ENCODE results near the gene CYTH2. TPM values are rescaled to one million over a fixed set of nuclear protein-coding genes. Genes with fewer than 3 reads are reported as not detected.

Gene CYTH2
- total RNA-seq, 2 donors from 2014 or later: 50.6 to 79.4 TPM

- H3K4me3 ChIP-seq: no peak overlapping the region
- no peak overlapping the region for H3K27ac ChIP-seq
- DNase-seq (ENCODE audit: low spot score) (no peak), ATAC-seq (ENCODE audit: insufficient number of reproducible peaks, low FRiP score, low read depth) (no peak)
- peaks cover 30% of the 10 kb centered on the region for H3K9me3 ChIP-seq
- no peaks in the 10 kb centered on the region for H3K27me3 ChIP-seq (replicated peaks; ENCODE audit: insufficient read depth)
- no peaks in the 10 kb centered on the region for H3K36me3 ChIP-seq
- H3K4me1 ChIP-seq (ENCODE audit: control insufficient read depth in 1 of 2, low read depth in 2 of 2): no peaks in the 10 kb centered on the region
- no peak for TF ChIP-seq CTCF (IDR thresholded peaks at IDR 0.05)
Observed at GRCh38 chr19:48529156-48529555, 60.0 kb downstream of the CYTH2 start.

- H3K4me3 ChIP-seq: no peak overlapping the region
- no peak for TF ChIP-seq CTCF (IDR thresholded peaks at IDR 0.05)
- H3K36me3 ChIP-seq: no peaks in the 10 kb centered on the region
Observed at GRCh38 chr19:48530066-48530720, 61.0 kb downstream of the CYTH2 start.

GRCh38 chr19:48530770-48531169, 61.6 kb downstream of the CYTH2 start:
- no peak for ATAC-seq (ENCODE audit: insufficient number of reproducible peaks, low FRiP score, low read depth)
- Histone ChIP-seq H3K36me3 (no peaks in the 10 kb centered on the region), H3K9me3 (peaks cover 28% of the 10 kb centered on the region), H3K27me3 (replicated peaks; ENCODE audit: insufficient read depth) (no peaks in the 10 kb centered on the region), H3K27ac (no peak overlapping the region), H3K4me1 (ENCODE audit: control insufficient read depth in 1 of 2, low read depth in 2 of 2) (no peaks in the 10 kb centered on the region), H3K4me3 (no peak overlapping the region)
- TF ChIP-seq CTCF (IDR thresholded peaks at IDR 0.05): no peak
- no peak for DNase-seq (ENCODE audit: low spot score)

More at GRCh38 chr19:48530066-48530720, 61.0 kb downstream of the CYTH2 start:
- H3K27me3 ChIP-seq (replicated peaks; ENCODE audit: insufficient read depth): no peaks in the 10 kb centered on the region
- no peak overlapping the region for H3K27ac ChIP-seq
- H3K4me1 ChIP-seq (ENCODE audit: control insufficient read depth in 1 of 2, low read depth in 2 of 2): no peaks in the 10 kb centered on the region
- DNase-seq (ENCODE audit: low spot score) (no peak), ATAC-seq (ENCODE audit: insufficient number of reproducible peaks, low FRiP score, low read depth) (no peak)
- peaks cover 28% of the 10 kb centered on the region for H3K9me3 ChIP-seq

Other genes with a start within 250 kb of the CYTH2 start
- 10 to 100 TPM; 40.8 to 50.9 TPM for gene CARD8, start 213.5 kb upstream of the CYTH2 start, total RNA-seq
- under 1 TPM in 1 of 2 donors, not detected in 1; 0.27 TPM for gene ZNF114, start 199.3 kb upstream of the CYTH2 start, total RNA-seq
- 10 to 100 TPM; 61.7 to 95.7 TPM for gene EMP3, start 143.8 kb upstream of the CYTH2 start, total RNA-seq
- gene TMEM143, start 105.4 kb upstream of the CYTH2 start, total RNA-seq: 10 to 100 TPM in 1 of 2 donors, 1 to 10 TPM in 1; 6.3 to 18.4 TPM
- not detected for gene SYNGR4, start 105.0 kb upstream of the CYTH2 start, total RNA-seq
- gene KDELR1, start 77.8 kb upstream of the CYTH2 start, total RNA-seq: 10 to 100 TPM; 65.6 to 79.9 TPM
- under 1 TPM in 1 of 2 donors, not detected in 1; 0.68 TPM for gene GRIN2D, start 75.7 kb upstream of the CYTH2 start, total RNA-seq
- gene GRWD1, start 23.4 kb upstream of the CYTH2 start, total RNA-seq: 10 to 100 TPM; 17.5 to 38.3 TPM
- 1 to 10 TPM in 1 of 2 donors, under 1 TPM in 1; 0.27 to 1.2 TPM for gene KCNJ14, start 13.8 kb upstream of the CYTH2 start, total RNA-seq
- gene LMTK3, start 42.5 kb downstream of the CYTH2 start, total RNA-seq: 1 to 10 TPM in 1 of 2 donors, under 1 TPM in 1; 0.41 to 4.5 TPM
- not detected for gene SULT2B1, start 82.8 kb downstream of the CYTH2 start, total RNA-seq
- gene SPACA4, start 137.4 kb downstream of the CYTH2 start, total RNA-seq: not detected
- 1 to 10 TPM in 1 of 2 donors, not detected in 1; 2.0 TPM for gene FAM83E, start 145.7 kb downstream of the CYTH2 start, total RNA-seq
- gene RPL18, start 149.8 kb downstream of the CYTH2 start, total RNA-seq: 1,000 to 10,000 TPM; 1,120 to 1,389 TPM
- 10 to 100 TPM; 16.2 to 49.0 TPM for gene SPHK2, start 150.1 kb downstream of the CYTH2 start, total RNA-seq
- 10 to 100 TPM in 1 of 2 donors, 1 to 10 TPM in 1; 3.9 to 15.0 TPM for gene DBP, start 168.0 kb downstream of the CYTH2 start, total RNA-seq
- gene CA11, start 176.8 kb downstream of the CYTH2 start, total RNA-seq: 1 to 10 TPM; 3.0 to 4.6 TPM
- 1 to 10 TPM in 1 of 2 donors, under 1 TPM in 1; 0.54 to 2.8 TPM for gene NTN5, start 203.6 kb downstream of the CYTH2 start, total RNA-seq
- gene FUT2, start 226.6 kb downstream of the CYTH2 start, total RNA-seq: 1 to 10 TPM in 1 of 2 donors, not detected in 1; 2.3 TPM

Data from thoracic aorta (tissue), 2 donors.